Middle frontal gyrus (tissue), 1 donor: ENCODE measurements around the gene PAGE5.

Experiments
- DNase-seq: peaks from one replicate; pipeline ENCODE4 v3.0.0-alpha.2; 2015; ENCODE audit warnings: low spot score; ENCODE audit errors: extremely low spot score

Gene PAGE5, protein sequence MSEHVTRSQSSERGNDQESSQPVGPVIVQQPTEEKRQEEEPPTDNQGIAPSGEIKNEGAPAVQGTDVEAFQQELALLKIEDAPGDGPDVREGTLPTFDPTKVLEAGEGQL

DNA sequence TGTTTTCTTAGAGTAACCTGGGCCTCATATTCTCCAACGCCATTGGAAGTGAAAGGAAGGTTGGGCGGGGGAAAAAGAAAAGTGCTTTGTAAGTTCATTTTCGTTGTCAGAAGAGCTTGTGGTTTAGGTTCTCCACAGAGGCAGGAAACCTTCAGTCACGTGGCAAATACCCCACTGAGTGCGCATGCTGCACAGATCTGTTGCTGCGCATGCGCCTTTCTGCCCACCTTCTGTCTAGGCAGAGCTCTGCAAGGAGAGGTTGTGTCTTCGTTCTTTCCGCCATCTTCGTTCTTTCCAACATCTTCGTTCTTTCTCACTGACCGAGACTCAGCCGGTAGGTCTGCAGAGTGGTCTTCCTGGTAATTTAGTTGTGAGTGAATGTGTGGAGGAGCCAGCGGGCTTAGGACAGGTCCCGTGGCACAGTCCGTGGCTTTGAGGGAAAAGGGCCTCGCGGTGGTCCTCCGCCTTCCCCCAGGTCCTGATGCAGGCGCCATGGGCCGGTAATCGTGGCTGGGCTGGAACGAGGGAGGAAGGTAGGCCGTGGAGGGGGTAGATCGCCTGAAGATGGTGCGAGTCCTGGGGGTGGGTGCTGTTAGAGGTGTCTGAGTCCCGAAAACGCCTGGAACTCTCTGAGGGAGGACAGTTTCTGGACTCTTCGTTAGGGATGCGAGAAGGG, at the start of gene PAGE5:
Gene PAGE5 (plus strand): TSS at position 228 of the 676 bp plus-strand sequence. CDS start 1,037 bp downstream, outside the sequence.
- DNase-seq = no peak

DNA sequence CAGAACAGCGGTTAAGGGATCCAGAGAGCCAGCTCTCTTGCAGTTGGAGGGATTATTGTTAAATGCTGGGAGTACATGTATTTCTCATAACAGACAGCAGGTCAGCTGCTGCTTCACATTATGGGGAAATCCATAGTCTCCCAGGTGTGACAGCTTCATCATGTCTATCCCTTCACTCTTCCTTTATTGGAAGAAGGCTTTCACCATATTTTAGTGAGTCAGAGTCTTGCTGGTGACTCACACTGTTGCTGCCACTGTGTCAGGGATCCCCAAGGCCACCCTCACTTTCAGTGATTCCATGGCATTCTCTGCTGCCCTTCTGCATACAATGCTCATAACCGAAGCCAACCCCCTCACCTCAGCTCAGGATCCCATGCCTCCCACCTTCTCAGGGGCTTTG, 32.9 kb upstream of the PAGE5 start:
- DNase-seq = no peak

DNA sequence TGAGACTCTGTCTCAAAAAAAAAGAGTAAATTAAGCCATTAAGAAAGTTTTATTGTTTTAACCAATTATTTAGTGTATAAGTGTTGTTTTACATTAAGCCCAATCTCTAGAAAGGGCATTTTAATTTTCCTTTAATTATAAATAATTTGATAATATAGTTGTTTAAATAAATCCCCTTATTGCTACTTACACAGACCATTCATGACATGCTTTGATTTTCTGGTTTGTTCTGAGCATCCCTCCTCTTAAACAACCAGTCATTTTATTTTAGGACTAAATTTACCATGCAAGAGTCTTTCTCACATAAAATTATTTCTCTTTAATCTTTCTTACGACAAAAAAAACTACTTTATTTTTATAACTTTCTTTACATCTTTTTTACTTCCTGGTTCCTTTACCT, 23.5 kb upstream of the PAGE5 start:
- DNase-seq = no peak

DNA sequence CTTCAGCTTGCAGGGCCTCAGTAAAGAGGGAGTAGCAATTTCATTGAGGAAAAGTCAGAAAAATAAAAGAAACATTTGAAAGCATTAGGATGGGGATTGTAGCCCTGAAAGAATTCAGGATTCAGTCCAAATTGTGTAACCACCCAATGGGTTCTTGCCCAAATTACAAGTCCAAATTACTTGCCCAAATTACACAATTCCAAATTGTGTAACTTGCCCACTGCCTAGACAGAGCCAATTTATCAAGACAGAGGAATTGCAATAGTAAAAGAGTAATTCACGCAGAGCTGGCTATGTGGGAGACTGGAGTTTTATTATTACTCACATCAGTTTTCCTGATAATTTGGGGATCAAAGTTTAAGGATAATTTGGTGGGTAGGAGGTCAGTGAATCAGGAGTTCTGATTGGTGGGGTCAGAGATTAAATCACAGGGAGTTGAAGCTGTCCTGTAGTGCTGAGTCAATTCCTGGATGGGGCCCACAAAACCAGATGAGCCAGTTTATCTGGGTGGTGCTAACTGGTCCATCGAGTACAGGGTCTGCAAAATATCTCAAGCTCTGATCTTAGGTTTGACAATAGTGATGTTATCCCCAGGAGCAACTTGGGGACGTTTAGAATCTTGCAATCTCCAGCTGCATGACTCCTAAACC, 18.1 kb upstream of the PAGE5 start:
- DNase-seq = no peak

DNA sequence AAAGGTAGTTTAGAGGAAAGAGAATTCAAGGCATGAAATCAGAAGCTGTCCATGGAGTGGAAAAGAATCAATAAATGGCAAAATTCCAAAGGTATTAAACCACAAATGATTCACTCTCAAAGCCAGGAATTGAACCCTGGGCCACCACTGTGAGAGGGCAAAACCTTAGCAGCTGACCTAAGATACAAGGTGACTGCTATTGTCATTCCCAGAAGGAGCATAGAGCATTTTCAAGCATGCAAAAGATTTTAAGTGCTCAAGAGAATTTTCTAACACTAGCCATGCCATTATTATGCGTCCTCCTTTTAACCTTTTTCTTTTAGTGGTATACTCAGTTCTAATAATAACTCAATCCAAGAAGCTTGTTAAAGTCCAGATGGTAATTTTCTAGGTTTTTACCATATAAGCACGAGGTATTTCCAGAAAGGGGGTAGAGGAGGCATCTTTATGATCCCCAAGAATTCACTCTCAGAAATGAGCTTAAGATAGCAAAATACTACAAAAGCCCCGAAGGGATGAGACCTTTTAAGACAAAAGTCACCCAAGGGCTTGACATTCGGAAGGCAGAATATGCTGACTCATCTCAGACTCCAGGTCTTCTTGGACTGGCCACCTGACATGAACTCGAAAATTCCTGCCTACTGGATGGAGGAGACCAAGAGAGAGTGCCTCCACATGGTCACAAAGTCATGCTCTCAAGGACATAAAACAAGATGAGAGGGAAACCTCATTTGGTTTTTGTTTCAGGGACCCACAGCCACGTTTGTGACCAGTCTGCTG, 13.8 kb upstream of the PAGE5 start:
- DNase-seq = no peak

DNA sequence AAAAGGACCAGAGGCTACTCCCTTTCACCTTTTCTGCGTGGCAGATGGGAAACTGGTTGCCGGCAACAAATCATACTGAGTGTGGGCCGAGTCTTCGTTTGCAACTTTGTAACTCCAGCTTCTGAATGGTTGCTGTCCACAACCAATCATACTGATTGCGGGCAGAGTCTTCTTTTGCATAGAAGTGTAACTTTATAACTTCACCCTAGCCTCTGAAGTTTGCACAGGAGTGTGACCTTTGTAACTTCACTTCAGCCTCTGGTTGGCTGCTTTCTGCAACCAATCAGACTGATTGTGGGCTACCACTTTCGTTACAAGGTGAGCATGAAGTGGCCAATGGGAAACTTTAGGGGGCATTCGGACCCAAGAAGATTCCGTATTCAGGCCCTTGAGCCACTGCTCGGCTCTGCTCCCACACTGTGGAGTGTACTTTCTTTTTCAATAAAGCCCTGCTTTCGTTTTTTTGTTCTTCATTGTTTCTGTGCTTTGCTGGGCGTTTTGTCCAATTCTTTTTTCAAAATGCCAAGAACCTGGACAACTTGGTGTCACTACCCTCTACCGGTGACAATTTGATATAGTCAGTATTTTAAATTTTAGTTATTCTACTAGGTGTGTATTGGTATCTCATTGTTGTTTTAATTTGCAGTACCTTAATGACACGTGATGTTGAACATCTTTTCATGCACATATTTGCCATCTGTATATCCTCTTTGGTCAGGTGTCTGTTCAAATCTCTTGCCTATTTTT, 9.0 kb upstream of the PAGE5 start:
- DNase-seq = no peak

DNA sequence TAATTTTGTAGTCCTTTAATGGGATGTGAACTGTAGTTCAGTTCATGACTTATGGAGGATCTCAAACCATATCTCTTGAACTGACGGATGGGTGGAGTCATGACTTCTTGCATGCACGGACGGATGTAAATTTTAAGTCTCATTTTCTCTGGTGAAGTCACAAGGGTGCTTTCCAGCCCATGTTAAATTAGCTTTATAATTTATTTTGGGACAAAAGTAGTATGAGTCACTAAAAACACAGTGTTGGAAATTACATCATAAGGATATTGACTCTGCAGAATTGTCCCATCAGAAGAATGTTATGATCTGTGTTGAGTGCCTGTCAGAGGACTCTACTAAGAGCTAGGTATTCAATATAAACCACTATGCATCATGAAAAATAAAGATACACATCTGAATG, 6.8 kb upstream of the PAGE5 start:
- DNase-seq = no peak

DNA sequence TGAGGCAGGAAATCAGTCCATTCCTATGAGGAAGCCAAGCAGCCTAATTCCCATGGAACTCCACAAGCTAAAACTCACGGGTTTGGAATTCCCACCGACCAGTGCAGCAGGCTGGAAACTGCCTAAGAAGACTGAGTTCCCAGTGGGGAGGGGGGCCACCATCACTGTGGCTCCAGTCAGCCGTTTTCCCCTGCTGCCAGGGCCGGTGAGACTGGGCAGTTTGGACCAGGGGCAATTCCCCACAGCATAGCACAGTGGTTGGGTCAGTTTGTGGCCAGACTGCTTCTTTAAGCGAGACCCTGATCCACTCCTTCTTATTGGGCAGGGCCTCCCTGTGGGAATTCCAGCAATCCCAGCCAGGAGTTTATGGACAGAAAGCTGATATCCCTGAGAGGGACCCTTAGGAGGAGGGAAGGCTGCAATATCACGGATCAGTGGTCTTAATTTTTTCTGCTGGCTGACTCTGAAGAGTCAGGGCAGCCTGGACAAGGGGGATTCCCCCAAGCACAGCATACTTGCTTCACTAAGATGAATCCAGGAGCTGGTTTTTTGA, 20.7 kb downstream of the PAGE5 start:
- no peak for DNase-seq

DNA sequence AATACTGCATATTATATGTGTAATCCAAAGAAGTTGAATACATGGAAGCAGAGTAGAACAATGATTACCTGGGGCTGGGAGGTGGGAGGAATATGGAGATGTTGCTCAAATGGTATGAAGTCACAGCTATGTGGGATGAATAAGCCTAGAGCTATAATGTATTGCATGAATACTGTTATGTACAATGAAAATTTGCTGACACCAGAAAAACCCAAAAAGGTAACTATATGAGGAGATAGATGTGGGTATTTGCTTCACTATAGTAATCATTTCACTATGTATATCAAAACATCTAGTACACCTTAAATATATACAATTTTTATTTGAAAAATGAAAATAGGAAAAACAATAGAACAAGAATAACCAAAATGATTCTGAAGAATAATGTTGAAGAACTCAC, 33.4 kb downstream of the PAGE5 start:
- DNase-seq = no peak

DNA sequence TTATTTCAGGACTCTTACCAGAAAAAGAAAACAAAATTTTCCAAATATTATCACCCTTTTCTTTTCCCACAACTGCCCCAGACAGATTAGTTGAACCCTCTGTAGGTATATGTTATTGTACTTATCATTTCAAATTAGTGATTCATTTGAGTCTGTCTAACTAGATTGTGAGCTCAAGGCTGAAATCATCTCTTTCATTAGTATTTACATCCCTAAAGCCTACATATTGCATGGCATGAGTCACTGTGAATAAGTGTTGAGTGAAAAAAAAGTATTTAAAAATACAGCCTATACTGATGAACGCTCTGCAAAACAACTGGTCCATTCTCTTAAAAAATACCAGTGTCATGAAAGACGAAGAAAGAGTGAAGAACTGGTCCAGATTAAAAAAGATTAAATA, 40.7 kb downstream of the PAGE5 start:
- no peak for DNase-seq

DNA sequence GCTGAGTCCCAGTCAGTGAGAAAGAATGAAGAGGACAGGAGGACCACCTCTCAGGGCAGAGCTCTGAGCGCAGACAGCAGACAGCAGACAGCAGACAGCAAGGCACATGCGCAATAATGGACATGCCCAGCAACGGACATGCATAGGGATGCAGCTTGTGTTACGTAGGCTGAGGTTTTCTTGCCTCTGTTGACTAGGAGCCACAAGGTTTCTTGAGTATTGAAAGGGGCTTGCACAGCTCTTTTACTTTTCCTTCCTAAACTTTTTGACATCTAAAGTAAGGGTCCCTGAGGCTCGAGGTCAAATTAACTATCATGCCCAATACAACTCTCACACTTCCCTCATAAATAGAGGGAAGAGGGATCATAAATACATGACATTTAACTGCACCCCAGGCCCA, 44.7 kb downstream of the PAGE5 start, which contains the start of gene PAGE3:
Gene PAGE3 (minus strand): TSS at position 101 of the 400 bp plus-strand sequence. CDS start 1,013 bp downstream, outside the sequence.
- no peak for DNase-seq
